Prostate gland (tissue), 2 donors: ENCODE measurements around the gene ZMYND10. TPM values are rescaled to one million over a fixed set of nuclear protein-coding genes. Genes with fewer than 3 reads are reported as not detected.

ENCODE experiments used
- DNase-seq: peaks from one replicate; pipeline ENCODE4 v3.0.0-alpha.2; 2019; ENCODE audit warnings: low spot score
- H3K27ac ChIP-seq, 2 donors: fragments of 200-600 bp; sonication (generic); 2 replicates each; pipeline ENCODE4 v1.5.1; 2017 to 2019
- H3K27me3 ChIP-seq: fragments of 200-600 bp; sonication (generic); replicated peaks from 2 replicates; pipeline ENCODE4 v1.5.1; 2019; ENCODE audit not compliant: insufficient read depth
- H3K36me3 ChIP-seq, 2 donors: fragments of 200-600 bp; sonication (generic); 1 replicate in 1 of 2; 2 replicates in 1 of 2; pipeline versions ENCODE4 v1.5.1 to v1.8.1; 2017 to 2019
- H3K4me1 ChIP-seq: fragments of 200-600 bp; sonication (generic); replicated peaks from 2 replicates; pipeline ENCODE4 v1.5.1; 2019
- H3K4me3 ChIP-seq, 2 donors: fragments of 200-600 bp; sonication (generic); 2 replicates each; pipeline ENCODE4 v1.5.1; 2017 to 2019
- H3K9me3 ChIP-seq: fragments of 200-600 bp; sonication (generic); 2 replicates; pipeline ENCODE4 v1.5.1; 2017
- POLR2A ChIP-seq: fragments of 450-650 bp; IDR thresholded peaks from one replicate; pipeline ENCODE4 v1.6.1; 2016; ENCODE audit warnings: antibody characterized with exemption, mild to moderate bottlenecking
- POLR2AphosphoS5 ChIP-seq: sonication (generic); formaldehyde crosslinking; IDR thresholded peaks from one replicate; pipeline ENCODE4 v1.6.1; 2017; ENCODE audit warnings: antibody characterized with exemption
- WGBS: methylation state at CpG from one replicate; pipeline ENCODE4 v1.1.5; 2018; 5-methylcytosine and 5-hydroxymethylcytosine counted together
- intact Hi-C: fragments of 100-400 bp; cut with DNase I; formaldehyde crosslinking; loops from one replicate; pipeline ENCODE4 v1.14.2; 2022
- total RNA-seq, 2 donors: library from RNA; depleted of rRNA; stranded (reverse); fragments of >200 nt; gene quantifications; one replicate each; pipeline ENCODE4 v1.1.0, GENCODE V29; 2016
- TF ChIP-seq, protein P1 (sequence below), 4 experiments: fragments of 200-600 bp in 2 of 4; fragments of 450-650 bp in 2 of 4; sonication (generic) in 2 of 4; IDR thresholded peaks; 1 replicate in 3 of 4; 2 replicates in 1 of 4; pipeline ENCODE4 v1.5.1; 2016 to 2019; ENCODE audit warnings: antibody characterized with exemption in 4 of 4, mild to moderate bottlenecking in 2 of 4, moderate library complexity in 2 of 4

ZMYND10 gene
- total RNA-seq, 2 donors from 2014 or later: 1.6 to 41.9 TPM

DNA sequence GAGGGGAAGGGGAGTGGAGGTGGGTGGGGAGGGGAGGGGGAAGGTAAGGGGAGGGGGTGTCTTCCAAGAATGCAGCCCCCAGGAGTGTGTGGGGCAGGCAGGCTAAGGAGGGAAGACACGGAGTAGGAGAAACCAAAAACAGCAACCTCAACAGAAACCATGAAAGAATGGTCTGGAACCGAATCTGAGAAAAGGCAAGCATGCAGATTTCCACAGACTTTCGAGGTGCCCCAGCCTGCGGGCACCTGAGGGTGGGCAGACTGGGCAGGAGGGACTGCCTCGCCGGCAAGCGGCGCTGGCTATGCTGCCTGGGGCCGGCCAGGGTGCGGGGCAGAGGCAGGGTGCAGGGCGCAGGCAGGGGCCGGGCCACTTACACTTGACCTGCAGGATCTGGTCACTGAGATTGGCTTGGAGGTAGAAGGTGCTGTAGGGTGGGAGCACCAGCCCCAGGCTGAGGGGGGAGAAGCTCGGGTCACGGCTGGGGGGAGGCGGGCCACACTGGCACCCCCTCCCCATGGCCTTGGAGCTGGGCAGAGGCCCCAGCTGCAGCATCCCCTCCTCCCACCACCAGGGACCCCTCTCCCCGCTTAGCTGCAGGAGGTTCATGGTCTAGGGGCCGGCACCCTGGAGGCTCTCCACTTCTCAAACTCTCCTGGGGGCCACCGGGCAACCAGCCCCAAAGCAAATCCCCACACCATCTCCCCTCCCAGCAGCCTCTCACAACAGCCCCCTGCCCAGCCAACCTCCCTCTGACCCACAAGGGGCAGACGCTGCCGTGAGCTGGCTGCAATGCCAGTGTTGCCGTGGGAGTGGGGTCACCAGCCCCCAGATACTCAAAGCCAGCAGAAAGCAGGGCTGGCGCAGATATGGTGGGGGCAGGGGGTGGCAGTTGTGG lies 29.1 kb upstream of the ZMYND10 start:
- no peaks in the 10 kb centered on the region for H3K36me3 ChIP-seq
- H3K4me3 ChIP-seq: no peak overlapping the region
- DNase-seq: no peak
- H3K27ac ChIP-seq: no peak overlapping the region
- intact Hi-C loops: no loop called here
- 72% methylated on average over 22 of the region's 22 CpGs for WGBS
- H3K4me1 ChIP-seq: no peaks in the 10 kb centered on the region
- TF ChIP-seq POLR2A (no peak), POLR2AphosphoS5 (no peak)
- no peaks in the 10 kb centered on the region for H3K9me3 ChIP-seq
- no peaks in the 10 kb centered on the region for H3K27me3 ChIP-seq

DNA sequence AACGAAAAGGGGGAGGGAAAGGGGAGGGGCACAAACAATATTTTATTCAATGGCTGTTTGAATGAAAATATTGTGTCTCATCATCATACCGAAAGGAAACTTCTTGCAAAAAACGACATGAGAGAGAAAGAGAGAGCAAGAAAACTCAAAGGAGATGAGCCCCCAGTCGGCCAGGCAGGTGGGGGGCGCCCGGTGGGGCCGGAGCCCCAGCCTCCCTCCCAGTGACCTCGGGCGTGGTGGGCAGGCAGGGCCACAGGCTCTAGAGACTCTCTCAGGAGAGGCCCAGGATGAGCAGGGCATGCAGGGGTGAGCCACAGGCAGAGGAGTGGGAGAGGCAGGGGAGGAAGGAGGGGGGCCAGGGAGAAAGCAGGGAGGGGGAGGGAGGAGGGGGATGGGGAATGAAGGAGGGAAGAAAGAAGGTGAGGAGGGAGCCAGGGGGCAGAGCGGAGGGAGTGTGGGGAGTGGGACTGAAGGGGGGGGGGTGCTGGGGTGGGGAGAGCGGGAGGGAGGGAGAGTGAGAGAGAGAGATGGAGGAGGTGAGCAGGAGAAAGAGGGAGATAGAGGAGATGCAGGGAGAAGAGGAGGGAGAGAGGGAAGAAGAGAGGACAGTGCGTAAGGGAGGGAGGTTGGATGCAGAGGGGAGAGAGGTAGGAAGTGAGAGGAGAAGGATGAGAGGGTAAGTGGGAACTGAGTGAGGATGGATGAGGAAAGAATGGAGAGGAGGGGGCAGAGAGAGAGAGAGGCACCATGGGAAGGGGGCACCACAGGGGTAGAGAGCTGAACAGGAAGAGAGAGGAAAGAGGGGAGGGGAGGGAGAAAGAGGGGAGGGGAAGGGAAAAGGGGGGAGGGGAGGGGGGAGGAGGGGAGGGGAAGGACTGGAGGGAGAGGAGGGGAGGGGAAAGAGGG lies 27.9 kb upstream of the ZMYND10 start:
- H3K4me3 ChIP-seq: no peak overlapping the region
- H3K27me3 ChIP-seq: no peaks in the 10 kb centered on the region
- intact Hi-C loops: no loop called here
- WGBS: 57% methylated on average over 12 of the region's 12 CpGs
- no peak for DNase-seq
- TF ChIP-seq, protein P1, sequence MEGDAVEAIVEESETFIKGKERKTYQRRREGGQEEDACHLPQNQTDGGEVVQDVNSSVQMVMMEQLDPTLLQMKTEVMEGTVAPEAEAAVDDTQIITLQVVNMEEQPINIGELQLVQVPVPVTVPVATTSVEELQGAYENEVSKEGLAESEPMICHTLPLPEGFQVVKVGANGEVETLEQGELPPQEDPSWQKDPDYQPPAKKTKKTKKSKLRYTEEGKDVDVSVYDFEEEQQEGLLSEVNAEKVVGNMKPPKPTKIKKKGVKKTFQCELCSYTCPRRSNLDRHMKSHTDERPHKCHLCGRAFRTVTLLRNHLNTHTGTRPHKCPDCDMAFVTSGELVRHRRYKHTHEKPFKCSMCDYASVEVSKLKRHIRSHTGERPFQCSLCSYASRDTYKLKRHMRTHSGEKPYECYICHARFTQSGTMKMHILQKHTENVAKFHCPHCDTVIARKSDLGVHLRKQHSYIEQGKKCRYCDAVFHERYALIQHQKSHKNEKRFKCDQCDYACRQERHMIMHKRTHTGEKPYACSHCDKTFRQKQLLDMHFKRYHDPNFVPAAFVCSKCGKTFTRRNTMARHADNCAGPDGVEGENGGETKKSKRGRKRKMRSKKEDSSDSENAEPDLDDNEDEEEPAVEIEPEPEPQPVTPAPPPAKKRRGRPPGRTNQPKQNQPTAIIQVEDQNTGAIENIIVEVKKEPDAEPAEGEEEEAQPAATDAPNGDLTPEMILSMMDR (IDR thresholded peaks at IDR 0.05): no peak
- TF ChIP-seq POLR2A (no peak), POLR2AphosphoS5 (no peak)
- H3K4me1 ChIP-seq: no peaks in the 10 kb centered on the region
- no peaks in the 10 kb centered on the region for H3K36me3 ChIP-seq
- no peaks in the 10 kb centered on the region for H3K9me3 ChIP-seq
- H3K27ac ChIP-seq: no peak overlapping the region

DNA sequence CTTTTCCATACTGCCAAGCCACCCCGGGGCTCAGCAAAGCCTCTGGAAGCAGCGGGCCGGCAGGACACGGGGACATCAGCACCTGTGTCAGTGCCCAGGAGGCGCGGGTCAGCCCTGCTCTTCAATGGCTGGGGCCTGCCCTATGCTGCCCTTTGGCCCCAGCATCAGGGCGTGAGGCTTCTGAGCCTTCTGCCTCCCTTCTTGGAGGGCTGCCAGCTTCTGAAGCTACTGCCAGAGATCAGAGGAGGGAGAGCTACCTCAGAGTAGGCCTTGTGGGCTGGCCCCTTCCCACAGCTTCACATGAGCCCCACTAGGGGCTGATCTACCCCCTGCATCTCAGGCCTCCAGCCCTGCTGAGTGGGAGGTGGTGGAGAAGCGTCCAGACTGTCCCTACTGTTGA lies 26.8 kb upstream of the ZMYND10 start:
- no peaks in the 10 kb centered on the region for H3K27me3 ChIP-seq
- H3K9me3 ChIP-seq: no peaks in the 10 kb centered on the region
- no peak overlapping the region for H3K4me3 ChIP-seq
- 65% methylated on average over 8 of the region's 8 CpGs for WGBS
- H3K36me3 ChIP-seq: no peaks in the 10 kb centered on the region
- H3K27ac ChIP-seq: no peak overlapping the region
- TF ChIP-seq, protein P1 (IDR thresholded peaks at IDR 0.05): no peak
- no peak for TF ChIP-seq POLR2AphosphoS5
- TF ChIP-seq POLR2A: no peak
- DNase-seq: no peak
- H3K4me1 ChIP-seq: no peaks in the 10 kb centered on the region
- intact Hi-C loops: no loop called here

DNA sequence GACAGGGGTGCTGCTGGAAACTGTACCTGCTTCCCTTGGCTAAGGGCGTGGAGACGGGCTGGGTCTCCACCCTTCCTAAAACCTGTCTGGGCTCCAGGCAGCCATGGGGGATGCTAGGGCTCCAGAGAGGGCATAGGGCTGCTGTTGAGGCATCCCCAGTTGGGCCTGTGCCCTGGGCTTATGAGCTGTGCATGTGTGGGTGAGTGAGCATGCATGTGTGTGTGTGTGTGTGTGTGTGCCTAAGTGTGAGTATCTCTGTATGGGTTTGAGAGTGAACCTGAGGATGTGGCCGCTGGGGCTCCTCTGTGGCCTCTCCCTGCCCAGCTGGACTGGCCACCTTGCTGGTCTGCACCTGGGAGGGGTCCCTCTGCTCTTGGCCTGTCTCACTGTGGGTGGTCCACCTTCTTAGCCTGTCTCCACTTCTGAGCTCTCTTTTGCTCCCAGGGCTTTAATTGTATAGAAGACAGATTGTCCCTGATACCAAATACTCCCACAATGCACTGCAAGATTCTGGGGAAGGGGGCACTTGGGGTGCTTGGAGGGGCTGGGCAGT lies 25.7 kb upstream of the ZMYND10 start:
- DNase-seq: no peak
- WGBS: 87% methylated on average over 3 of the region's 3 CpGs
- TF ChIP-seq POLR2A: no peak
- no peak for TF ChIP-seq POLR2AphosphoS5
- TF ChIP-seq, protein P1 (IDR thresholded peaks at IDR 0.05): no peak
- H3K27ac ChIP-seq: no peak overlapping the region
- no peaks in the 10 kb centered on the region for H3K4me1 ChIP-seq
- intact Hi-C loops: no loop called here
- H3K9me3 ChIP-seq: no peaks in the 10 kb centered on the region
- H3K36me3 ChIP-seq: no peaks in the 10 kb centered on the region
- no peak overlapping the region for H3K4me3 ChIP-seq
- H3K27me3 ChIP-seq: no peaks in the 10 kb centered on the region

DNA sequence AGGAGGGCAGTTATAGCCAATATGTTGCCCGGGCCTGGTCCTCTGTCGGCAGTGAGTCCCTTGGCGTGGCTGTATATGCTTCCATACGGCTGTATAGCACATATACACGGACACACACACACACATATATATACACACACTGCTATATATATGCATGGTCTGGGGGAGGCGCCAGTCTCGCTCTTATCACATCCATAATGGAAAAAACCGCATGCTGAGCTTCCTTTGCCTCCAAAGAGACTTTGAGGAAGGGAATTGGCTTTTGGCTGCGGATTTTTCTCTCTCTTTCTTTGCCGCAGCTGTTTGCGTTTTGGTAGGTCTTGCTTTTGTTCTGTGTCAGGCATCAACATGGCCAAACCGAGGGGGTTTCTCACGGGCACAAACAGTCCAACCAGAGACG lies 25.1 kb upstream of the ZMYND10 start:
- Histone ChIP-seq H3K4me1 (peaks cover 2% of the 10 kb centered on the region), H3K4me3 (no peak overlapping the region), H3K9me3 (no peaks in the 10 kb centered on the region), H3K27ac (no peak overlapping the region), H3K27me3 (no peaks in the 10 kb centered on the region), H3K36me3 (no peaks in the 10 kb centered on the region)
- no peak for TF ChIP-seq POLR2A
- no peak for TF ChIP-seq POLR2AphosphoS5
- TF ChIP-seq, protein P1 (IDR thresholded peaks at IDR 0.05): no peak
- whole genome bisulfite sequencing: 60% methylated on average over 14 of the region's 14 CpGs
- intact Hi-C loops: no loop called here
- DNase-seq: no peak
